GM18508 (cell line): Measurements from ENCODE around the gene LTB.
"Not testable (repeated sequence)": the region's sequence is repeated elsewhere in the genome, so short reads cannot be mapped to it uniquely, and the experiment has no call there.

Source experiments
- ATAC-seq: cut with Tn5 transposase; IDR thresholded peaks from one replicate; pipeline ENCODE4 v1.9.1; 2021; ENCODE audit warnings: moderate number of reproducible peaks; ENCODE audit not compliant: insufficient read depth, unreplicated experiment

LTB gene

DNA sequence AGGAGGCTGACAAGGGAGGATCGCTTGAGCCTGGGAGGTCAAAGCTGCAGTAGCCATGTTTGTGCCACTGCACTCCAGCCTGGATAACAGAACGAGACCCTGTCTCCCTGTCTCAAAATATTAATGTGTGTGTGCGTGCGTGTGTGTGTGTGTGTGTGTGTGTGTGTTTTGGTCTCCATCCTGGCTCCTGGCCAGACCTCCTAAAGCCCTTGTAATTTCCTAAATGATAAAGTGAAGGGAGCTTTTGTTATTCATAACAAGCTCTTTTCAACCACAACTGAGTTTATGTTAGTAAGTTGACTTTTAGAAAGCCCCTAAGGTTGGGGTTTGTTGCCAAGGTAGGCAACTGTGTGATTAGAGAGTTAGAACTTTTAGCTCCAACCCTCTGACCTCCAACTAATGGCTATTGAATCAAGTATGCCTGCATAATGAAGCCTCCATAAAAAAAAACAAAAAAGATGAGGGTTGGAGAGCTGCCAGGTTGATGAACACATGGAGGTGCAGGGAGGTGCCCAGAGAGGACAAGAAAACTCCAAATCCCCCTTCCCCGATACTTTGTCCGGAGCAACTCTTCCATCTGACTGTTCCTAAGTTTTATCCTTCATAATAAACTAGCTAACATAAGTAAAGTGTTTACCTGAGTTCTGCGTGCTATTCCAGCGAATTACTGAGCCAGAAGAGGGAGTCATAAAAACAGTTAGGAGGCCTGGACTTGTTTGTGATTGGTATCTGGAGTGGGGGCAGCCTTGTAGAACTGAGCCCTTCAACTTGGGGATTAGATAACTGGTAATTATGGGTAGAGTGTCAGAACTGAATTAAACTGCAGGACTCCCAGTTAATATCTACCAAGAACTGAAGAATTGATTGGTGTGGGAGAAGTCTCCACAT lies 27.5 kb upstream of the LTB start:
- ATAC-seq = no peak

DNA sequence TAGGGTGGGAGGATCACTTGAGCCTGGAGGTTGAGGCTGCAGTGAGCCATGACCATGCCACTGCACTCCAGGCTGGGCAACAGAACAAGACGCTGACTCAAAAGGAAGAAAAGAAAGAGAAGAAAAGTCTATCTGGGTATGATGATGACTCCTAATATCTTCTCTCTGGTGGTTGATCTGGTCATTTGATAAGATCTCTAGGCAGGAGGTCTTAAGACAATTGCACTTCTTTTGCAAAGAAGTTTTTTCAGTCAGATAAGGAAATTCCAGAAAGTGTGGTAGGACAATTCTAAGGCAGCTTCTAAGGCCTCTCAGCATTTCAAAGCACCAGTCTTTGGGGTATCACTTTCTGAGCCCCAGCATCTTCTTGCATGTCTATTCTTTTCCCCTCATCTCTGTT lies 25.1 kb upstream of the LTB start:
- no peak for ATAC-seq

DNA sequence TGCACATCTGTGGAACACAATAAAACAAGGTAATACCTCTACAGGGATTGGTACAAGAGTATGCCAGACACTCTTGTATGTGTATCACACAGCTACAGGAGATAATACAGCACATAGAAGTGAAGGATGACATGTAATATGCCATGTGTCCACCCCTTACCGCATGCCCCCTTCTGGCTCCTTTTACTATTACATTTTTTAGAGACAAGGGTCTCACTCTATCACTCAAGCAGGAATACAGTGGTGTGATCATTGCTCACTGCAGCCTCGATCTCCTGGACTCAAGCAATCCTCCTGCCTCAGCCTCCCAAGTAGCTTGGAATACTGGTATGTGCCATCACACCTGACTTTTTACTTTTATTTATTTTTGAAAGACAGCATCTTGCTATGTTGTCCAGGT lies 14.8 kb upstream of the LTB start:
- no peak for ATAC-seq

DNA sequence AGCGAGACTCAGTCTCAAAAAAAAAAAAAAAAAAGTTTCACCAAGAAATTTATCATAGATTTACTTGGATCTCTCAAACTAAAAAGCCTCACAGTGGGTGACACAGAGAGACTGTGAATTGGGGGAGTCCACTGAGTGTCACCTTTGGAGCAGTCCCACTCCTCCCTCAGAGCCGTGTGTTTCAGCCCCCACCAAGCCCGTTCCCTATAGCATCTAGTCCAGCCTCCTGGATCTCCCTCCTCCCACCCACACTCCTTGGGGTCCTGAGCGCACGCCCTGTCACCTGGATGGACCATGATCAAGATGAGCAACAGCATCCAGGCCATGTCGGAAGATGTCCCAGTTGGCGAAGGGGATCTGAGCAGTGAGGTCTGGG lies 10.2 kb upstream of the LTB start:
- no peak for ATAC-seq

DNA sequence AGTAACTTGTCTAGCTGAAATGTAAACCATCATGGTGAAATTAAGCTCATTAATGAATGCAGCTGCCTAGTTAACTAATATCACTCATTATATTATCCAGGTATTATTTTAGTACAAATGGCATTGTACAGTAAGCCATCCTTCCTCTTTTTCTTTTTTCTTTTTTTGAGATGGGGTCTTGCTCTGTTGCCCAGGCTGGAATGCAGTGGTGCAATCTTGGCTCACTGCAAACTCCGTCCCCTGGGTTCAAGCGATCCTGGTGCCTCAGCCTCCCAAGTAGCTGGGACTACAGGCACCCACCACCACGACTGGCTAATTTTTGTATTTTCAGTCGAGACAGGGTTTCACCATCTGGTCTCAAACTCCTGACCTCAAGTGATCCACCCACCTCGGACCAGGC lies 8.5 kb upstream of the LTB start:
- not testable (repeated sequence) for ATAC-seq

DNA sequence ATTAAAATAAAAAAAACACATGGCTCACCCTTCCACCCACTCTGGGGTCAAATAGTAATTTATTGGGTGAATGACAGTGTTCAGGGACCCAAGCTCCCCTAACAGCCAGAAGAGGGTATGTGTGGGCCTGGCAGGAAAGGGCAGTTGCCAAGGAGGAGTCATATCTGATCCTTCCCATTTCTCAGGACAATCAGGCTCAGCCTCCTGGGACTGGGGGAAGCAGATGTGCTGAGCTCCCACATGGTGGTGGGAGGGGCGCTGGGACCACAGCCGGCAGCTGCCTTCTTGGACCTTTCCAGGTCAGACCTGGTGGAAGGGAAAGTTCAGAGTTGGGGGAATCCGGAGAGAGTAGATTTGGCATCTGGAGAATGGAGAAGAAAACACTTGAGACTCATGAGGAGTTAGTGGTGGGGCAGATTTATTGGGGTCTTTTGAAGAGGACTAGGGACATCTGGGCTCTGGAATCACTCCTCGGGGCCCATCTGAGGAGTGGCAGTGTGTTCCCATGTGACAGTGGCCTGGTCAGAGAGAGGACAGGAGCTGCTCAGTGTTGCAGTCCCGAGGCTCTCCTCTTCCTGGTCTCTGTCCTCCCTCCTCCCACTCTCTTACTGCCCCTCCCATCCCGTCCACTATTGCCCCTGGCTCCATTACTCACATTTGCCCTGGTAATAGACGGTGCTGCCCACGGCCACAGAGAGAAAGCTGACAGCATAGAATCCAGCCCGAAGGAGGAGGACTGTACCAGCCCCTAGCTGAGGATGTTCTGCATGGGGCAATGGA lies 6.8 kb upstream of the LTB start:
- ATAC-seq = no peak

DNA sequence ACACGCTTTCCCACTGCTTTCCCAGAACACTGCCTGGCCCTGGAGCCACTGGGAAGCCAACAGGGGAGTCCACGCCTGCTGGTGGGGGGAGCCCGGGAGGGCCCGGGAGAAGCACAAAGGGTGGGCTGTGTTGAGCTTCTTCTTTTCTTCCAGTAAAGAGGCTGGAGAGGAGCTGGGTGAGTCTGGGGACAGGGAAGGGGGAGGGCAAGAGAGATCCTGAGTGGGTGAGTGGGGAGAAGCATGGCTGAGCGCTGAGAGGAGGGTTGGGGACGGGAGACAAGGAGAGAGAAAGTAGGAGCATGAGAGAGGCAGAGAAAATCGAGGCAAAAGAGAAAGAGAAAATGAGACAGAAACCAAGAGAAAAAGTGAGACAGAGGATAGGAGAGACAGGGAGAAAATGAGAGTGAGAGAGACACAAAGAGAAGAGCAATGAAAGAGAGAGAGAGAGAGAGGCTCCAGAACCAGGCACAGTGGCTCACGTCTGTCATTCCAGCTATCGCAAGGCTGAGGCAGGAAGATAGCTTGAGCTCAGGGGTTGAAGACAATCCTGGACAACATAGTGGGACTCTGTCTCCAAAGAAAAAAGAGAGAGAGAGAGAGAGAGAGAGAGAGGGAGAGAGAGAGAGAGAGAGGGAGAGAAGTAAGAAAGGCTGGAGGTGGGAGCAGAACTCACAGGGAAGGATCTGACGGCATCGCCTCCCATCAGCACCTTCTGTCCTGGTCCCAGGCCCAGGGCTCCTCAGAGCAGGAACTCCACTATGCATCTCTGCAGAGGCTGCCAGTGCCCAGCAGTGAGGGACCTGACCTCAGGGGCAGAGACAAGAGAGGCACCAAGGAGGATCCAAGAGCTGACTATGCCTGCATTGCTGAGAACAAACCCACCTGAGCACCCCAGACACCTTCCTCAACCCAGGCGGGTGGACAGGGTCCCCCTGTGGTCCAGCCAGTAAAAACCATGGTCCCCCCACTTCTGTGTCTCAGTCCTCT lies 5.9 kb upstream of the LTB start:
- ATAC-seq = no peak

DNA sequence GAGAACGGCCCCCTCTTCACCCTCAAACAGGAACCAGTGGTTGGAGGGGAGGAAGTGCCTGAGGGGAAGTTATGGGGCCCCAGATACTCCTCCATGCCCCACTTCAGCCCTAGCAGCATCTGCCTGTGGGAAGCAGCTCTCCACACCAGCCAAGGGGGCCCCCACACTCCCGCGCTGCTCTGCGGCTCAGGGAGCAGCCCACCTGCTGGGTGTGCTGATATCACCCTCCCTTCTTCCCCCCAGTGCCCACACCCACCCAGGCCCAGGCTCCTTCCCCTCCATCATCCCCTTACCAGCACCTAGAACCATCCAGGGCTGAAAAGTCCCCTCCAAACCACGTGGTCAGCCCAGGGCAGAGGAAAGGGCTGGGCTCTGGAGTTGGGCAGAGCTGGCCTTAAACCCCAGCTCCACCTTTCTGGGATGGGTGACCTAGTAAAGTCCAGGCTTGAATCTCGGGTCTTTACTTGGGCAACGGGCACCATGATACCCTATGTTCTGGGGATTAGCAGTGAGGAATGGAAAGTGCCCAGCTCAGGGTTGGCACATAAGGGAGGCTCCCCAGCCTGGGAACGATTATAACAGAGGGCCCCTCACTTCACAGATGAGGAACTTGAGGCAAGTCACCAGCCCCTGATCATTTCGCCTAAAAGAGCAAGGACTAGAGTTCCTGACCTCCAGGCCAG lies 4.5 kb upstream of the LTB start:
- ATAC-seq = no peak

DNA sequence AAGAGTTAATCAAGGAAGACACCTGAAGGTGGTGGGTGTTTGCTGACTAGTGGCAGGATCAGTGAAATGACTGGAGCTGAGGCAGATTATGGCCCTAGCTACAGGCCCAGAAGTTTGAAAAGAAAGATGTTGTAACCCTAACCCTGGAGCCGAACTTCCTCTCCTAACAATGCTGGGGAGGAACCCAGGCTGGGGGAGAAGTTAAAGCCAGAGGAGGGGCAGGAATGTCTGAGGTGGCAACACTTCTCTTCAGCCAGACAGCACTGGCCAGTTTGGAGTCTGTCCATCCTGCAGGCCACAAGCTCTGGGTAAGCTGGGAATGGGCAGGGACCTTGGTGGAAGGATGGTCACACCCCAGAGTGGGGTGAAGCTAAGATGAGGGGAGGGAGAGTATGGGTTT lies 3.8 kb upstream of the LTB start, which contains the start of gene LST1:
TSS of gene LST1 (plus strand) at position 270 of the 400 bp plus-strand sequence. CDS start 1,023 bp downstream, outside the sequence.
- ATAC-seq = no peak

DNA sequence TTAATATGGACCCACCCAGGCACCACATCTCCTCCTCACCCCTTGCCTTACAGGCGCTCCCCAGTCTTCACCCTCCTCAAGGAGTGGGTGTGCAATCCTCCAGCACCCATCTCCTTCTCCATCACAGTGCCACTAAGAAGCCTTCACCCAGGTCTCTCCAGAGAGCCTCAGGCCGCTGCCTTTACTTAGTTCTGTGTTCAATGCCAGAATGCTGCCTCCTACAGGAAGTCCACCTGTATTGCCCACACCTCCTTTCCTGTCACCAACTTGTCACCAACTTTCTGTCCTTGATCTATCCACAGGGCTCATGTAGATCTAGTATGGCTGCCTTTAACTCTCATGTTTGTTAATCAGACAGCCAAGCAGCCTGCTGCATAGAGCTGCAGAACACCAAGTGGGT lies 3.3 kb upstream of the LTB start:
- ATAC-seq = no peak

DNA sequence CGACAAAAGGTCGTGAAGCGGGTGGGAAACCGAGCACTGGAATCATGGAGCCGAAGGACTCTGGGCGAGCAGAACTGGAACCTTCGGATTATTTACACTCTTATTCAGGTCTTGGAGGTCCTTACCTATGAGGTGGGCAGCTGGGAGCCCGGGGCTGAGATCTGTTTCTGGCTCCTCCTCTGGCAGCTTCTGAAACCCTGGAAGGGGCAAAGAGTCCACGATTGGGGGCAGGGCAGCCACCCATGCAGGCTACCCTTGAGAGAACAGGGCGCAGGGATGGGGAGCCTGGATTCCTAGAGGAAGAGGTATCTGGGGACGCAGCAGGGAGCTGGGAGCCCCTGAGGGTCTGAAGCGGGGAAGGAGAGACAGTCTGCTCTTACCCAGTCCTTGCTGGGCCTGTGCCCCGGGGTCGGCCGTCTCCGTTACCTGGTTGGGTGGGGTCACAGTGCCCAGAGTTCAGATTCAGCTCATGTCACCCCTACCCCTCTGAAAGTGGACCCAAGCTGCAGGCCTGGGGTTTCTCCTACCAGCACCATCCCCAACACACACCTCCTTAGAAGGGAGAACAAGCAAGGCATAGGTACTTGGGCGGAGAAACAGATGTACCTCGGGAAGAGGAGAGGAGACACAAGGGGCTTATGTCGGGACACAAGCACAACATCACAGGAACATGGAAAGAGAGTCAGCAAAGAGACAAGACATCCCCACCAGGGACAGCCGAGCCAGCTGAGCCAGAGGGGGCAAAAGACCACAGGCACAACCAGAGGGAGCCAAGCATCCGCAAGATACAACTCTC lies 592 bp downstream of the LTB start:
- no peak for ATAC-seq

DNA sequence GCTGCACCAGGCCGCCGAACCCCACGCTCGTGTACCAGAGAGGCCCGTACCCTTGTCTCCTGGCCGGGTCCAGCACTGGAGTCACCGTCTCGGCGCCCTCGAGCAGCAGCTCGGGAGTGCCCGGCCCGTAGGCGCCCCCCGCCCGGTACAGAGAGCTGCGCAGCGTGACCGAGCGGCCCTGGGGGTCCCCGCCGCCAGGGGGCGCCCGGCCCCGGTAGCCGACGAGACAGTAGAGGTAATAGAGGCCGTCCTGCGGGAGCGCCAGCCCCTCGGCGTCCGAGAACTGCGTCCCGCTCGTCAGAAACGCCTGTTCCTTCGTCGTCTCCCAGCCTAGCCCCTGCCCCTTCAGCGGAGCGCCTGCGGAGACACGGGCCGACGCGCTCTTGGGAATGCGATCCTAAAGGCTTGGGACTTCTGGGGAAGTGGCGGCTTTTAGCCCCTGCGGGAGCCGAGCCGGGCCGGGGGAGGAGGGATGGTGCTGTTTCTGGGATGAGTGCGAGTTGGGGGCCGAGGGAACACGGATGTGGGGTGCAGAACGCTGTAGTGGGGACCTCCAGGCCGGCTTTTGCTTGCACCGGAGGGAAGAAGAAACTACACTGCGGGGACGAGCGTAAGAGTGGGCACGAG lies 1.3 kb downstream of the LTB start:
- ATAC-seq = no peak

DNA sequence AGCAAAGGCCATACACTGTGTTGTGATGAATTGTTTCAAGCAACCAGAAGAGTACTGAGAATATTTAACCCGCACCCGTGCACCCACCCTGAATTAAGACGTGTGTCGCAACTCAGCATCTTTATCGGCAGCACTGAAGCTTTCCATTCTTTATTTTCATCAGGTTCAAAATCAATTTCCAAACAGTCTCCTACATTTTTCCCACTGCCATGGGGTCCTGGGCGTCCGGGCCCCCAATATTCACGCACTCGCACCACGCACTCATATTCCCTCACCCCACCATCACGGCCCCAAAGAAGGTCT lies 1.8 kb downstream of the LTB start:
- no peak for ATAC-seq

DNA sequence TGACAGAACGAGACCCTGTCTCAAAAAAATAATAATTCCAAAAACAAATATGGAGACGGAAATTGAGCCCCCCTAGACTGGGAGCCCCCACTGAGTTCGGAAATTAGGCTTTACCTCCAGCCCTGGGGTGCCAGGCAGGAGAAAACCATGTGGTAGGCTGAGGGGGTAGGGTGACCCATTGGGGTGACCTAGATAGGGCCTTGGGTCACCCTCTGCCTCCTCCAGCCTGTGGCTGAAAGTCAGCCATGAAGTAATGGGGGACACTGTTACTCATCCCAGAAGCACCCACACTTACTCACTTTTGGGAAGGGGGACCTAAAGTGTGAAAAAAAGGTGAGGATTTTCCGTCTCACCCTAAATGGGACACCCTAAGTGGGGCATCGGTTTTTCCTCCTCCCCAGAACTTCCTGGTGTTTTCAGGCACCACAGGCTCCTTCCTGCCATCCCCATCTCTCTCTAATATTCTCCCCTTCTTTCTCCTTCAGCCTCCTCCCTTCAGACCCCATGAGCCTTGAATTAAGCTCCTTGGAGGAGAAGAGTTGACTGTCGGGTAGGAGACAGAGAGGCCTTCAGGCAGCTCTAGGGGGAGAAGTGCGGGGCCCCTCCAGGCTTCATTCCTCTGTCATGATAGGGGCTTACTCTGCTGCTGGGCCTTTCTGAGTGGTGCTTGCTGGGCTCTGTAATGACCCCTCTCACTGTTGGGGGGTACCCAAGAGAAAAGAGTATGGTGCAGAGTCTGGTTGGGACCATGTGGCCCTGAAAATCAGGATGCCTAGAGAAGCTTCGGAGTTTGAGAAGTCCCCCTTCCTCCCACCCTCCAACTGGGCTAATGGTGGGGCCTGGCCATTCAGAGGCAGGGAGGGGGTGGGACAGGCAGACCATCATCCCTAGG lies 2.4 kb downstream of the LTB start:
- no peak for ATAC-seq

DNA sequence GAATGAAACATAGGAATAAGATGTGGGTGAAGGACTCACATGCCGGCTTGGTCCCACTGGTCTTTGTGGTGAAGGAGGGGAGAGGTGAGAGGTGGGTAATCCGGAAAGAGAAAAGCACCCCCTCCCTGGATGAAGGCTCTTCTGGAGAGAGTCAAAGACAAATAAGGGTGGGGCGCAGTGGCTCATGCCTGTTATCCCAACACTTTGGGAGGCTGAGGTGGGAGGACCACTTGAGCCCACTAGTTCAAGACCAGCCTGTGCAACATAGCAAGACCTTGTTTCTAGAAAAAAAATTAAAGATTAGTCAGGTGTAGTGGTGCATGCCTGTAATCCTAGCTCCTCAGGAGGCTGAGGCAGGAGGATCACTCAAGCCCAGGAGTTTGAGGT lies 3.1 kb downstream of the LTB start:
- ATAC-seq = no peak

DNA sequence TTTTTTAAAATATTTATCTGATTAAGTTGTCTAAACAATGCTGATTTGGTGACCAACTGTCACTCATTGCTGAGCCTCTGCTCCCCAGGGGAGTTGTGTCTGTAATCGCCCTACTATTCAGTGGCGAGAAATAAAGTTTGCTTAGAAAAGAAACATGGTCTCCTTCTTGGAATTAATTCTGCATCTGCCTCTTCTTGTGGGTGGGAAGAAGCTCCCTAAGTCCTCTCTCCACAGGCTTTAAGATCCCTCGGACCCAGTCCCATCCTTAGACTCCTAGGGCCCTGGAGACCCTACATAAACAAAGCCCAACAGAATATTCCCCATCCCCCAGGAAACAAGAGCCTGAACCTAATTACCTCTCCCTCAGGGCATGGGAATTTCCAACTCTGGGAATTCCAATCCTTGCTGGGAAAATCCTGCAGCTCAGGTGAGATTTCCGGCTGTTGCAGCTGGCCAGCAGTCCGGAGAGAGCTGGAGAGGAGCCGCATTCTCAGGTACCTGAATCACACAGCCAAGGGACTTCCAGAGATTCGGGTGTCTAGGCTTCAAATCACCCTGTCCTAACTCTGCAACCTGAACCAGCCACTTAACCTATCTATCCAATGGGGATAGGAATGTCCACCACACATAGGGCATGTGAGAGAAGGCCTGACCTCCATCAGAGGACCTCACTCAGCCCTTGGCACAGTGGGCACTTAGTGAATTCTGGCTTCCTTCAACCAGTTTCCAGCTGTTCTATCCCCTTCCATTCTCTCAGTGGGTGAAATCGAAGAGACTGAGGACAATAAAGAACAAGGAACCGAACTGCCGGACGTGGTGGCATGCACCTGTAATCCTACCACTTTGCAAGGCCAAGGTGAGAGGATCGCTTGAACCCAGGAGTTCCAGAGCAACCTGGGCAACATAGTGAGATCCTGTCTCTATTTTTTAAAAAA lies 3.8 kb downstream of the LTB start:
- no peak for ATAC-seq

DNA sequence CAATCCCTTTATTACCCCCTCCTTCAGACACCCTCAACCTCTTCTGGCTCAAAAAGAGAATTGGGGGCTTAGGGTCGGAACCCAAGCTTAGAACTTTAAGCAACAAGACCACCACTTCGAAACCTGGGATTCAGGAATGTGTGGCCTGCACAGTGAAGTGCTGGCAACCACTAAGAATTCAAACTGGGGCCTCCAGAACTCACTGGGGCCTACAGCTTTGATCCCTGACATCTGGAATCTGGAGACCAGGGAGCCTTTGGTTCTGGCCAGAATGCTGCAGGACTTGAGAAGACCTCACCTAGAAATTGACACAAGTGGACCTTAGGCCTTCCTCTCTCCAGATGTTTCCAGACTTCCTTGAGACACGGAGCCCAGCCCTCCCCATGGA lies 4.7 kb downstream of the LTB start:
- no peak for ATAC-seq
